ENCODE results near the gene SUSD3. TPM values are rescaled to one million over a fixed set of nuclear protein-coding genes. Genes with fewer than 3 reads are reported as not detected.

SUSD3 gene
- total and polyA plus RNA-seq, 10 of the 15 experiments (the other 5 are each of a cell fraction or from before 2014, with no cell fraction given), result 2.5 to 92.0 (median 31.1) TPM

DNA sequence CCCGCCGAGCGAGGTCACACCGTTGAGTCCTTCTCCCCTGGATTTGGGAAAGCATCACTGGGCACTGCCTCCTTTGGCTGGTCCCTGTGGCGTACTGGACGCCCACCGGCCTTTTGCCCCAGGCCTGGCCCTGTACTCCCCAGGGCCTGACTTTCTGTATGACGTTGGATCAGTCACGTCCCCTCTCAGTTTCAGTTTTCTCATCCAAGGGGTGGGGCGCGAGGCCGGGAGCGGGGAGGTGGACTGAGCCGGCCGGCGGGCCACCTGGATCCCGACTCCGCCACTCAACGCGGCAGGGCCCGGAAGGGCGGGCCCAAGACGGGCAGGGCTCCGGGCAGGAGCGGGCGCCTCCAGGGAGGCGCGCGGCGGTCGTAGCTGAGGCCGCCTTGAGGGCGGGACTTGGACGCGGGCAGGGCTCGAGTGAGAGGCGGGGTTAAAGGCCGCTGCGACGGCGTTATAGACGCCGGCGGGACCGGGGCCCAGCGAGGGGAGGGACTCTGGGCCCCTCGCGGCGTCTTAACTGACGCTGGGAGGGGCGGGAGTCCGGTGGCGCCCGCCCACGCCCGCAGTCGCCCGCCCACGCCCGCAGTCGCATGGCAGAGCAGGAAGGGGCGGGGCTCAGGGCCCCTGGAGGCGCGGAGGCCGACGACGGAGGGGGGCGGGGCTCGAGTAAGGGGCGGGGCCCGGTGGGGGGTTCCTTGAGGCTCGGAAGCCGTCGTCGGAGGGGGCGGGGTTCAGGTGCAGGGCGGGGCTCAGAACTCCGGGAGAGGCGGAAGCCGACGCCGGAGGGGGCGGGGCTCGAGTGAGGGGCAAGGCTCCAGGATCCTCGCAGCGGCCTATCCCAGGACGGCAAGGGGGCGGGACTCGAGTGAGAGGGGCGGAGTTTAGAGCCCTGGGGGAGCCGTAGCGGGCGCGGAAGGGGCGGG, 37.0 kb downstream of the SUSD3 start (continued):
- TF ChIP-seq TCF12 (IDR thresholded peaks at IDR 0.05; ENCODE audit: low read depth, low read length) (no peak), MEF2A (IDR thresholded peaks at IDR 0.05; ENCODE audit: insufficient read depth, low read depth, low read length) (no peak), TAF1 (IDR thresholded peaks at IDR 0.05; ENCODE audit: borderline replicate concordance, low read depth, low read length) (0 out of 2 replicates have a peak, but pooled peaks have one; percentile 54), GATAD2B (conservative IDR thresholded peaks at IDR 0.05; ENCODE audit: low read depth) (peak; percentile 70; the same call in 1 of the 2 replicates), KAT2A (conservative IDR thresholded peaks at IDR 0.05; ENCODE audit: control insufficient read depth, low read depth, low read length) (no peak), IKZF2 (IDR thresholded peaks at IDR 0.05) (no peak), SIN3A (IDR thresholded peaks at IDR 0.05; ENCODE audit: low read depth, low read length) (peak; percentile 57; the same call in 1 of the 2 replicates), RB1 (IDR thresholded peaks at IDR 0.05; ENCODE audit: borderline replicate concordance) (0 out of 2 replicates have a peak, but pooled peaks have one; percentile 51), BHLHE40 (IDR thresholded peaks at IDR 0.05; ENCODE audit: borderline replicate concordance in 1 of 2, low read depth in 2 of 2, low read length in 1 of 2) (peak in 1 of 2 experiments; percentile 68; a peak in 2 of 4 replicates), PKNOX1 (IDR thresholded peaks at IDR 0.05) (peak; percentile 91), BACH1 (IDR thresholded peaks at IDR 0.05; ENCODE audit: borderline replicate concordance) (peak; percentile 76), ATF3 (IDR thresholded peaks at IDR 0.05; ENCODE audit: borderline replicate concordance, extremely low read depth, low read depth, low read length) (no peak), SREBF1 (IDR thresholded peaks at IDR 0.05; ENCODE audit: low read length) (no peak), ZNF217 (IDR thresholded peaks at IDR 0.05) (no peak; the same call in 1 of the 2 replicates), TBL1XR1 (IDR thresholded peaks at IDR 0.05; ENCODE audit: low read depth, low read length) (peak; percentile 63; the same call in 1 of the 2 replicates), E2F4 (IDR thresholded peaks at IDR 0.05; ENCODE audit: low read depth, low read length) (no peak), ZNF274 (IDR thresholded peaks at IDR 0.05; ENCODE audit: insufficient read depth, insufficient read length) (no peak), RAD21 (IDR thresholded peaks at IDR 0.05; ENCODE audit: insufficient read depth, low read depth, low read length) (no peak), DPF2 (IDR thresholded peaks at IDR 0.05) (no peak), ESRRA (IDR thresholded peaks at IDR 0.05; ENCODE audit: low read length) (peak; percentile 94), EP300 (IDR thresholded peaks at IDR 0.05; ENCODE audit: borderline replicate concordance in 1 of 2, control insufficient read depth in 1 of 2, low read depth in 2 of 2, low read length in 2 of 2) (no peak), YBX1 (IDR thresholded peaks at IDR 0.05) (no peak), CBX5 (IDR thresholded peaks at IDR 0.05; ENCODE audit: low read depth) (no peak), CHD1 (IDR thresholded peaks at IDR 0.05; ENCODE audit: low read depth, low read length) (no peak), SRF (IDR thresholded peaks at IDR 0.05; ENCODE audit: low read depth in 2 of 2, low read length in 2 of 2) (0 out of 4 replicates have a peak, but pooled peaks of 1 of the 2 experiments have one; percentile 44)
- TF ChIP-seq, protein P1, sequence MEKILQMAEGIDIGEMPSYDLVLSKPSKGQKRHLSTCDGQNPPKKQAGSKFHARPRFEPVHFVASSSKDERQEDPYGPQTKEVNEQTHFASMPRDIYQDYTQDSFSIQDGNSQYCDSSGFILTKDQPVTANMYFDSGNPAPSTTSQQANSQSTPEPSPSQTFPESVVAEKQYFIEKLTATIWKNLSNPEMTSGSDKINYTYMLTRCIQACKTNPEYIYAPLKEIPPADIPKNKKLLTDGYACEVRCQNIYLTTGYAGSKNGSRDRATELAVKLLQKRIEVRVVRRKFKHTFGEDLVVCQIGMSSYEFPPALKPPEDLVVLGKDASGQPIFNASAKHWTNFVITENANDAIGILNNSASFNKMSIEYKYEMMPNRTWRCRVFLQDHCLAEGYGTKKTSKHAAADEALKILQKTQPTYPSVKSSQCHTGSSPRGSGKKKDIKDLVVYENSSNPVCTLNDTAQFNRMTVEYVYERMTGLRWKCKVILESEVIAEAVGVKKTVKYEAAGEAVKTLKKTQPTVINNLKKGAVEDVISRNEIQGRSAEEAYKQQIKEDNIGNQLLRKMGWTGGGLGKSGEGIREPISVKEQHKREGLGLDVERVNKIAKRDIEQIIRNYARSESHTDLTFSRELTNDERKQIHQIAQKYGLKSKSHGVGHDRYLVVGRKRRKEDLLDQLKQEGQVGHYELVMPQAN (conservative IDR thresholded peaks at IDR 0.05), result peak; percentile 44
